M059J (cell line): ENCODE data around the gene CDCA7L. TPM values are rescaled to one million over a fixed set of nuclear protein-coding genes. Genes with fewer than 3 reads are reported as not detected.
A peak's percentile ranks its signal among the peaks of the same experiment; 100 is the strongest.

ENCODE experiments used
- DNase-seq: peaks from one replicate; pipeline ENCODE4 v3.0.0-alpha.2; 2012; ENCODE audit warnings: low read depth
- total RNA-seq: library from RNA; depleted of rRNA; stranded (reverse); fragments of >200 nt; shearing (Covaris generic); gene quantifications from 2 replicates; pipeline ENCODE4 v1.2.3, GENCODE V29; 2014; rRNA removed

Gene CDCA7L, protein sequence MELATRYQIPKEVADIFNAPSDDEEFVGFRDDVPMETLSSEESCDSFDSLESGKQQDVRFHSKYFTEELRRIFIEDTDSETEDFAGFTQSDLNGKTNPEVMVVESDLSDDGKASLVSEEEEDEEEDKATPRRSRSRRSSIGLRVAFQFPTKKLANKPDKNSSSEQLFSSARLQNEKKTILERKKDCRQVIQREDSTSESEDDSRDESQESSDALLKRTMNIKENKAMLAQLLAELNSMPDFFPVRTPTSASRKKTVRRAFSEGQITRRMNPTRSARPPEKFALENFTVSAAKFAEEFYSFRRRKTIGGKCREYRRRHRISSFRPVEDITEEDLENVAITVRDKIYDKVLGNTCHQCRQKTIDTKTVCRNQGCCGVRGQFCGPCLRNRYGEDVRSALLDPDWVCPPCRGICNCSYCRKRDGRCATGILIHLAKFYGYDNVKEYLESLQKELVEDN
- total RNA-seq: 37.9 and 57.8 TPM in 2 replicates

GRCh38 chr7:21945454-21946221 is at the start of gene CDCA7L:
TSS of gene CDCA7L (minus strand) at chr7:21945899. CDS start at chr7:21945804, 95 bp downstream.
- DNase-seq: peak; percentile 86

DNA sequence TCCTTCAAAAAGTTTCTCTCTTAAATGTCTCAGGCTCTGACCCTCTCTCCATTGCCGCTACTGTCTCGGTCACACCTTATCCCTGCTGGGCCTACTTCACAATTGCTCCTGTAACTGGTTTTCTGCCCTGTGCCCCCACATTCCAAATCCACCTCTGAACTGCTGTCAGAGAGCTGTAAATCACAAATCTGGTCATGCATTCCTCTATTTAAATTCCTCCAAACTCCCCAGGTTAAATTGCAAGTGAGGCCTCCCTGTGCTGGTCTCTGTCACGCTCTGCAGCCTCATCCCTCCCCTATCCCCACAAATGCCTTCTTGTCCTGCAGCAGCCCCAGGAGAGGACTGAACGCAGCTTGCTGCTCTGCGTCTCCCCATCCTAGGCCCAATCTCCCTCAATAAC is 40.4 kb upstream of the CDCA7L start:
- DNase-seq: no peak

DNA sequence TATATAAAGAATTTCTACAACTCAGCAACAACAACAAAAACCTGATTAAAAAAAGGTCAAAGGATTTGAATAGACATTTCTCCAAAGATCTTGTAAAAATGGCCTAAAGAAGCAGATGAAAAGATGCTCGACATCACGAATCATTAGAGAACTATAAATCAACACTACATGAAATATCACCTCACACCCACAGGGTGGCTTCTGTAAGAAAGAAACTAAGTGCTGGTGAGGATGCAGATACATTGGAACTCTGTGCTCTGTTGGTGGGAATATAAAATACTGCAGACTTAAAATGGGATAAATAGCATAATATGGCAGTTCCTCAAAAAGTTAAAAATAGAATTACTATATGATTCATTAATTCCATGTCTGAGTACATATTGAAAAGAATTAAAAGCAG is 38.3 kb upstream of the CDCA7L start:
- no peak for DNase-seq

- no peak for DNase-seq
Observed at GRCh38 chr7:21983056-21983455, 37.4 kb upstream of the CDCA7L start.

GRCh38 chr7:21981524-21981923 is 35.8 kb upstream of the CDCA7L start:
- DNase-seq: no peak

DNA sequence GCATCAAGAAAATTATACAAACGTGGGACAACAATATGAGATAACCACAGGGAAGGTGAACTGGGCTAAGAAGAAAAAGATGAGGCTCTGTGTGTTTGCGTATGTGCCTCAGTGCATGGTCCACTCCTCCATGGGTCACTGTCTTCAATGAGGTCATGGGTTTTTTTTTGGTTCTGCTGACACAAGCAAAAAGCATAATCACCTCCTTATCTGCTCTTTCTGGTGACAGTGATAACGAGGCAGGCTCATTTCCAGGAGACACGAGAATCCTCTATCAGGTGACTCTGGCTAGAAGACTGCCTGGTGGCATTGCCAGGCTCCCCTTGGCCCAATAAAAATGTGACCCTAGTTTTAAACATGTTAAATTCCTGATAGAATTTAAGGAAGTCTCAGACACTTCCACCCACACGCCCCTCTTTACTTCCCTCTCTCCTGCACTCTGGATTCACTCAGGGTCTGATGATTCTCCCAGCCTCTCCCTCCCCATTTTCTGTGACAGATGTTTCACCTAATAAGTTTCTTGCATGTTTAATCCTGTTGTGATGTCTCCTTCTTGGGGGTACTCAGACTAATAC is 35.3 kb upstream of the CDCA7L start:
- no peak for DNase-seq

GRCh38 chr7:21972397-21972784 is 26.7 kb upstream of the CDCA7L start:
- peak; percentile 27 for DNase-seq

DNA sequence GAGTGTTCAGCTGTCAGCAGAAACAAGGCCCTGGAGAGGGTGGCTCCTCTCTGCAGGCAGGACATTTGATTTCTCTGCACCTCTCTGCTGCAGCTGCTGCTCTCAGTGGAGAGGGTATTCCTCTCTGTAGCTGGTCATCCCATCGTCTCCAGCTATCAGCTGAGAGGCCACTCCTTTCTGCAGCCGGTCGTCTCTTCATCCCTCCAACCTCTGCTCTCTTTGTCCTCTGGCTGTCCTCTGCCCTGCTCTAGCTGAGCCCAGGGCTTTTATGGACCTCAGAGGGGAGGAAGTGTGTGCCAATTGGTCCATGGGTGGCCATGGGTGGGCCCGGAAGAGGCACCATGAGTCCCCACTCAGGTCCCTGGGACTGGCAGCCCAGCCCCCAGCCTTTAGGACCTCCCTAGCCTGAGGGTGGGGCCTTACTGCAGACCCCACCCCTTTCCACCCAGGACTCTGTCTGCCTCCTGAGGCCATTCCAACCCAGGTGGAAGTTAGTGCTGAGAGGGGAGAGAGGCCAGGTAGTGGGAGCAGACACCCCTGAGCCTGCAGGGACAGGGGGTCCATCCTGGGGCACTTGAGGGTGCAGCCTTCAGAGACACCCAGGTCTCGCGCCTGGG is 26.2 kb upstream of the CDCA7L start:
- DNase-seq: no peak

GRCh38 chr7:21969822-21970221 is 24.1 kb upstream of the CDCA7L start:
- peak; percentile 40 for DNase-seq

- DNase-seq: peak; percentile 13
Observed at GRCh38 chr7:21967598-21968003, 21.9 kb upstream of the CDCA7L start.

- no peak for DNase-seq
Observed at GRCh38 chr7:21966271-21966670, 20.6 kb upstream of the CDCA7L start.

GRCh38 chr7:21965291-21965690 is 19.6 kb upstream of the CDCA7L start:
- DNase-seq: no peak

- DNase-seq: no peak
Observed at GRCh38 chr7:21962677-21963076, 17.0 kb upstream of the CDCA7L start.

GRCh38 chr7:21960922-21961321 is 15.2 kb upstream of the CDCA7L start:
- peak; percentile 89 for DNase-seq

- no peak for DNase-seq
Observed at GRCh38 chr7:21959387-21959776, 13.7 kb upstream of the CDCA7L start.

GRCh38 chr7:21953781-21954180 is 8.1 kb upstream of the CDCA7L start:
- DNase-seq: no peak

DNA sequence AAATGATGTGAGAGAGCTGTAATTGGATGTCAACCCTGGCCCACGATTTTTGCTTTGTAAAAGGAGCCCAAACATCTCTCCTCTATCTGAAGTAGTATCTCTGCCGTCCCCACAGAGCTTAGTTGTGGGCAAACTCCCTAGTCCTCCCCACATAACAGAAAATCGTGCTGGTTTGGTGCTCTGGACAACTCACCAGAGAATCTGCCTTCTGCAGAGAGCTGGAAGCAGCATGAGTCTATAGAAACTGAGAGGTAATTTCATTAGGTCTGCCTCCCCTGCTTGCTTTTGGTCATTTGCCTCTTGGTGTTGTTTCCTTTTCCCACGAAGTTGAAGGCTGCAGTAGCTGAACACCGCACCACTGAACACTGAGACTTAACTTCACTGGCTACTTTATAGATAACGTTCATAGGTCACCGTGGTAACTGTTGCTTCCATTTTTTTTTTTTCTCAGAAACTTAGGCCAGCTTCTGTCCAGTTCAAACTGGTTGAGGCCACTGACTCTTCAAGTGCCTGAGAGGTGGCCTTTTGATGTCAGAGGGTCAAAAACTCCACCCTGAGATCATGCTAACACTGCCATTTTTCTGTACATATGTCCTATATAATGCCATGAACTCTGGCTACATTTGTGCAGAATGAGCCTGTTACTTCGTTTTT is 3.3 kb upstream of the CDCA7L start:
- DNase-seq: no peak

- no peak for DNase-seq
Observed at GRCh38 chr7:21948364-21948763, 2.7 kb upstream of the CDCA7L start.

GRCh38 chr7:21947946-21948345 is 2.2 kb upstream of the CDCA7L start:
- no peak for DNase-seq

- no peak for DNase-seq
Observed at GRCh38 chr7:21947056-21947455, 1.4 kb upstream of the CDCA7L start.

GRCh38 chr7:21946222-21946709 is 567 bp upstream of the CDCA7L start:
- no peak for DNase-seq
